ENCODE results near the gene ODAD3. TPM values are rescaled to one million over a fixed set of nuclear protein-coding genes. Genes with fewer than 3 reads are reported as not detected.

ODAD3 gene
- total and polyA plus RNA-seq, 2 of the 13 experiments (the other 11 are each of a cell fraction or from before 2014, with no cell fraction given): 0.04 to 0.08 TPM

DNA sequence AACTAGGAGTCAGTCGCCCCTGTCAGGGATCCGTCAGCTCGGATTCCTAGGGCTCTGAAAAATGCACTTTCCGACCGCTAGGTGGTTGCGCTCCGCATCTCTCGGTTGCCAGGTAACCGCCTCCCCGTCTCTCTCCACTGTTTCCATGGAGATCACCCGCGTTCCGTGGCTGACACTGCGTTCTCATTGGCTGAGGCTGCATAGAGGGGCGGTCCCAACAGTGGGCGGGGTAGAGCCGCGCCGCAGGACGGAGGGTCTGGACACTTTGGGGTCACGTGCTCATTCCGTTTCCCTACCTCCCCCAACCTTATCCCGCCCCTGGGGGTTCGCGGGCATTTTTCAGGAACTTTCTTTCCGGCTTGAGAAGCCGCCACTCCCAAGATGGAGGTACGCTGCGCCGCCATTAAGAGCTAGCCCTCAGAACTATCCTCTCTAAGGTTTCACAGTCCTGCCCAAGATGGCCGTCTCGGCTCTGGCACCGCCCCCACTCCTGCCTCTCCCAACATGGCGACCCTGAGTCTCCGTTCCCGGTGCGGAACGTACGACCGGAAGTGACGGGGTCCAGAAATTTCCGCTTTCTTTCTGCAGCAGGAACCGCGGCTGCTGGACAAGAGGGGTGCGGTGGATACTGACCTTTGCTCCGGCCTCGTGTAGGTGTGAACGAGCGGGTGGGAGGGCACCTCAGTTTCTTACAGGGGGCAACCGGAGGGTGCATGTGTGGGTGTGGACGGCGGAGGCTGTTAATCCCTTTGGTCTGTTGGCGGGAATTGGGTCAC lies at the start of gene ODAD3, which contains the start of gene PRKCSH (continued):
- peak; percentile 17 for TF ChIP-seq TBL1XR1 (IDR thresholded peaks at IDR 0.05; ENCODE audit: borderline replicate concordance, low read length, partially characterized antibody)
- peak; percentile 80; the same call in 1 of the 2 replicates for TF ChIP-seq ZBTB21 (CRISPR knock-in tag; IDR thresholded peaks at IDR 0.05)
- 0 out of 2 replicates have a peak, but pooled peaks have one; percentile 48 for TF ChIP-seq CREBL2 (CRISPR knock-in tag; IDR thresholded peaks at IDR 0.05; ENCODE audit: borderline replicate concordance)
- TF ChIP-seq, protein P1, sequence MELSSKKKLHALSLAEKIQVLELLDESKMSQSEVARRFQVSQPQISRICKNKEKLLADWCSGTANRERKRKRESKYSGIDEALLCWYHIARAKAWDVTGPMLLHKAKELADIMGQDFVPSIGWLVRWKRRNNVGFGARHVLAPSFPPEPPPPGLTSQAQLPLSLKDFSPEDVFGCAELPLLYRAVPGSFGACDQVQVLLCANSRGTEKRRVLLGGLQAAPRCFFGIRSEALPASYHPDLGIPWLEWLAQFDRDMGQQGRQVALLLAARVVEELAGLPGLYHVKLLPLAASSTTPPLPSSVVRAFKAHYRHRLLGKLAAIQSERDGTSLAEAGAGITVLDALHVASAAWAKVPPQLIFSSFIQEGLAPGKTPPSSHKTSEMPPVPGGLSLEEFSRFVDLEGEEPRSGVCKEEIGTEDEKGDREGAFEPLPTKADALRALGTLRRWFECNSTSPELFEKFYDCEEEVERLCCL (CRISPR knock-in tag; IDR thresholded peaks at IDR 0.05; ENCODE audit: borderline replicate concordance): 0 out of 2 replicates have a peak, but pooled peaks have one; percentile 28
- no peak for TF ChIP-seq ZFP41 (CRISPR knock-in tag; IDR thresholded peaks at IDR 0.05; ENCODE audit: borderline replicate concordance)
- no peak for TF ChIP-seq ARID2 (CRISPR knock-in tag; IDR thresholded peaks at IDR 0.05; ENCODE audit: borderline replicate concordance)
- TF ChIP-seq, protein P2, sequence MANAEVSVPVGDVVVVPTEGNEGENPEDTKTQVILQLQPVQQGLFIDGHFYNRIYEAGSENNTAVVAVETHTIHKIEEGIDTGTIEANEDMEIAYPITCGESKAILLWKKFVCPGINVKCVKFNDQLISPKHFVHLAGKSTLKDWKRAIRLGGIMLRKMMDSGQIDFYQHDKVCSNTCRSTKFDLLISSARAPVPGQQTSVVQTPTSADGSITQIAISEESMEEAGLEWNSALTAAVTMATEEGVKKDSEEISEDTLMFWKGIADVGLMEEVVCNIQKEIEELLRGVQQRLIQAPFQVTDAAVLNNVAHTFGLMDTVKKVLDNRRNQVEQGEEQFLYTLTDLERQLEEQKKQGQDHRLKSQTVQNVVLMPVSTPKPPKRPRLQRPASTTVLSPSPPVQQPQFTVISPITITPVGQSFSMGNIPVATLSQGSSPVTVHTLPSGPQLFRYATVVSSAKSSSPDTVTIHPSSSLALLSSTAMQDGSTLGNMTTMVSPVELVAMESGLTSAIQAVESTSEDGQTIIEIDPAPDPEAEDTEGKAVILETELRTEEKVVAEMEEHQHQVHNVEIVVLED (CRISPR knock-in tag; IDR thresholded peaks at IDR 0.05; ENCODE audit: borderline replicate concordance): peak; percentile 98
- TF ChIP-seq ZNF264 (CRISPR knock-in tag; IDR thresholded peaks at IDR 0.05): peak; percentile 75; the same call in 1 of the 2 replicates
- TF ChIP-seq CEBPG (CRISPR knock-in tag; IDR thresholded peaks at IDR 0.05): 0 out of 2 replicates have a peak, but pooled peaks have one; percentile 34
- no peak; the same call in 1 of the 2 replicates for TF ChIP-seq HOXA9 (CRISPR knock-in tag; IDR thresholded peaks at IDR 0.05; ENCODE audit: borderline replicate concordance)
- TF ChIP-seq ZNF281 (CRISPR knock-in tag; IDR thresholded peaks at IDR 0.05; ENCODE audit: borderline replicate concordance): peak; percentile 65; the same call in 1 of the 2 replicates
- TF ChIP-seq, protein P3, sequence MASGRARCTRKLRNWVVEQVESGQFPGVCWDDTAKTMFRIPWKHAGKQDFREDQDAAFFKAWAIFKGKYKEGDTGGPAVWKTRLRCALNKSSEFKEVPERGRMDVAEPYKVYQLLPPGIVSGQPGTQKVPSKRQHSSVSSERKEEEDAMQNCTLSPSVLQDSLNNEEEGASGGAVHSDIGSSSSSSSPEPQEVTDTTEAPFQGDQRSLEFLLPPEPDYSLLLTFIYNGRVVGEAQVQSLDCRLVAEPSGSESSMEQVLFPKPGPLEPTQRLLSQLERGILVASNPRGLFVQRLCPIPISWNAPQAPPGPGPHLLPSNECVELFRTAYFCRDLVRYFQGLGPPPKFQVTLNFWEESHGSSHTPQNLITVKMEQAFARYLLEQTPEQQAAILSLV (CRISPR knock-in tag; IDR thresholded peaks at IDR 0.05; ENCODE audit: borderline replicate concordance): peak; percentile 94; the same call in 1 of the 2 replicates
- 0 out of 2 replicates have a peak, but pooled peaks have one; percentile 20 for TF ChIP-seq NR1H2 (CRISPR knock-in tag; IDR thresholded peaks at IDR 0.05; ENCODE audit: borderline replicate concordance, low read depth)
- peak; percentile 94 for TF ChIP-seq HCFC1 (IDR thresholded peaks at IDR 0.05; ENCODE audit: low read depth, low read length)
- peak; percentile 92; the same call in 1 of the 2 replicates for TF ChIP-seq MTERF4 (CRISPR knock-in tag; IDR thresholded peaks at IDR 0.05)
